Measurements from ENCODE around the gene CLCN4.

DNA sequence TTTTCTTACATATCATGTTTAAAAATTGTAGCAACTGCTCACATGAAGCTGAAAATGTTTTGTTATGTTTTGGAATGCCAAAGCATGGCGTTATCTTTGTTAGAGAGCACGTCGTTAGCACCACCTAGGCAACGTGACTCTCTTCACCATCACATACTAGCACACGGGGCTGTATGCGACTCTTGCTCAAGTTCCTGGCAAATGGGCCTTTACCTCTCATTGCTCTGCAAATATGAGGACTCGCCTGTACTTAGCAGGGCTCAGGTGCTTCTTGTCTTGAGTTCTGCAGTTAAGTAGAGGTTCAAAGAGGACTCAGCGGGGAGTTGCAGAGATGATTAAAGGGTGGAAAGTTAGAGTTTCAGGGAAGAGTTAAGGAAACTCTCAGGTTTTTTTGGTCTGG lies 59.4 kb downstream of the CLCN4 start:
- TF ChIP-seq, protein P1, sequence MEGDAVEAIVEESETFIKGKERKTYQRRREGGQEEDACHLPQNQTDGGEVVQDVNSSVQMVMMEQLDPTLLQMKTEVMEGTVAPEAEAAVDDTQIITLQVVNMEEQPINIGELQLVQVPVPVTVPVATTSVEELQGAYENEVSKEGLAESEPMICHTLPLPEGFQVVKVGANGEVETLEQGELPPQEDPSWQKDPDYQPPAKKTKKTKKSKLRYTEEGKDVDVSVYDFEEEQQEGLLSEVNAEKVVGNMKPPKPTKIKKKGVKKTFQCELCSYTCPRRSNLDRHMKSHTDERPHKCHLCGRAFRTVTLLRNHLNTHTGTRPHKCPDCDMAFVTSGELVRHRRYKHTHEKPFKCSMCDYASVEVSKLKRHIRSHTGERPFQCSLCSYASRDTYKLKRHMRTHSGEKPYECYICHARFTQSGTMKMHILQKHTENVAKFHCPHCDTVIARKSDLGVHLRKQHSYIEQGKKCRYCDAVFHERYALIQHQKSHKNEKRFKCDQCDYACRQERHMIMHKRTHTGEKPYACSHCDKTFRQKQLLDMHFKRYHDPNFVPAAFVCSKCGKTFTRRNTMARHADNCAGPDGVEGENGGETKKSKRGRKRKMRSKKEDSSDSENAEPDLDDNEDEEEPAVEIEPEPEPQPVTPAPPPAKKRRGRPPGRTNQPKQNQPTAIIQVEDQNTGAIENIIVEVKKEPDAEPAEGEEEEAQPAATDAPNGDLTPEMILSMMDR (IDR thresholded peaks at IDR 0.05 in 8 of 11, conservative IDR thresholded peaks at IDR 0.05 in 3 of 11) = no peak
- TF ChIP-seq POLR2AphosphoS5 (IDR thresholded peaks at IDR 0.05) (no peak), POLR2A (IDR thresholded peaks at IDR 0.05) (no peak)
